PC-9 (cell line): ENCODE data around the gene SEL1L2. TPM values are rescaled to one million over a fixed set of nuclear protein-coding genes. Genes with fewer than 3 reads are reported as not detected.

ENCODE experiments used
- BruUV-seq: library from RNA; stranded (reverse); fragments of 400-500 nt; replicated peaks from 2 replicates; lab custom pipeline; 2021; lab: Mats Ljungman, UMichigan
- CTCF ChIA-PET: fragments of 300-600 bp; sonication (Branson Sonifier 250); formaldehyde crosslinking; loops from one replicate; lab custom pipeline; 2022; ENCODE audit warnings: antibody characterized with exemption; lab: Charles Lee
- POLR2A ChIA-PET: fragments of 300-600 bp; sonication (Branson Sonifier 250); formaldehyde crosslinking; loops from one replicate; lab custom pipeline; 2022; ENCODE audit warnings: antibody characterized with exemption; ENCODE audit not compliant: unreplicated experiment; lab: Charles Lee
- DNase-seq, 2 experiments: peaks; one replicate each; pipeline versions ENCODE4 v3.0.0 to v3.0.0-alpha.2; 2015 to 2022; ENCODE audit warnings: mixed read lengths in 1 of 2
- H2AFZ ChIP-seq: fragments of 200-600 bp; sonication (generic); 2 replicates; pipeline ENCODE4 v1.8.1; 2017; ENCODE audit warnings: antibody characterized with exemption
- H3F3A ChIP-seq: fragments of 200-600 bp; sonication (generic); 2 replicates; pipeline ENCODE4 v1.8.1; 2017; ENCODE audit warnings: antibody characterized with exemption, mild to moderate bottlenecking, low read depth; ENCODE audit not compliant: insufficient read depth
- H3K27ac ChIP-seq: fragments of 200-600 bp; sonication (generic); 2 replicates; pipeline ENCODE4 v1.6.1; 2016; ENCODE audit warnings: mixed run types
- H3K27me3 ChIP-seq: fragments of 200-600 bp; sonication (generic); 2 replicates; pipeline ENCODE4 v1.6.1; 2016; ENCODE audit warnings: low read depth, mixed run types; ENCODE audit not compliant: insufficient read depth
- H3K36me3 ChIP-seq: fragments of 200-600 bp; sonication (generic); 2 replicates; pipeline ENCODE4 v1.6.1; 2016; ENCODE audit warnings: low read depth, mixed run types
- H3K4me1 ChIP-seq: fragments of 200-600 bp; sonication (generic); replicated peaks from 2 replicates; pipeline ENCODE4 v1.6.1; 2016; ENCODE audit warnings: mixed run types; ENCODE audit not compliant: insufficient read depth
- H3K4me2 ChIP-seq: fragments of 200-600 bp; sonication (generic); 2 replicates; pipeline ENCODE4 v1.6.1; 2017; ENCODE audit warnings: mixed run types
- H3K4me3 ChIP-seq: fragments of 200-600 bp; sonication (generic); 2 replicates; pipeline ENCODE4 v1.6.1; 2016; ENCODE audit warnings: mixed run types
- H3K79me2 ChIP-seq: fragments of 200-600 bp; sonication (generic); 2 replicates; pipeline ENCODE4 v1.6.1; 2017; ENCODE audit warnings: low read depth, mixed run types
- H3K9me2 ChIP-seq: fragments of 200-600 bp; sonication (generic); 2 replicates; pipeline ENCODE4 v1.8.1; 2017; ENCODE audit warnings: mild to moderate bottlenecking; ENCODE audit not compliant: insufficient read depth
- H3K9me3 ChIP-seq: fragments of 200-600 bp; sonication (generic); 2 replicates; pipeline ENCODE4 v1.8.1; 2016; ENCODE audit warnings: low read depth; ENCODE audit not compliant: insufficient read depth
- H4K20me1 ChIP-seq: fragments of 200-600 bp; sonication (generic); 2 replicates; pipeline ENCODE4 v1.8.1; 2017; ENCODE audit not compliant: insufficient read depth
- EZH2 ChIP-seq: fragments of 200-600 bp; sonication (generic); IDR thresholded peaks from 2 replicates; pipeline ENCODE4 v1.8.0; 2017; ENCODE audit warnings: antibody characterized with exemption, low read depth
- intact Hi-C: fragments of 100-400 bp; cut with micrococcal nuclease; formaldehyde crosslinking; loops from one replicate; pipeline ENCODE4 v1.10.0; 2022; ENCODE audit not compliant: unreplicated experiment
- total RNA-seq: library from RNA; stranded (reverse); gene quantifications from 2 replicates; pipeline ENCODE4 v1.2.3, GENCODE V29; 2021
- TF ChIP-seq, protein P1 (sequence below): fragments of 200-600 bp; sonication (generic); conservative IDR thresholded peaks from 2 replicates; pipeline ENCODE4 v1.6.1; 2017; ENCODE audit warnings: mixed run types, antibody characterized with exemption, mild to moderate bottlenecking, moderate library complexity

Gene SEL1L2
- total RNA-seq, 1 experiment from 2014 or later: not detected

GRCh38 chr20:13984211-13984610 is 6.2 kb downstream of the SEL1L2 start:
- no peaks in the 10 kb centered on the region for H4K20me1 ChIP-seq
- ChIA-PET CTCF (no interaction called here), POLR2A (no interaction called here)
- H3K4me1 ChIP-seq: peaks cover 8% of the 10 kb centered on the region; the same call in 1 of the 2 replicates
- H3K27me3 ChIP-seq: no peaks in the 10 kb centered on the region
- no peak overlapping the region for H3K4me3 ChIP-seq
- H3K9me3 ChIP-seq: peaks cover 4% of the 10 kb centered on the region
- H3K9me2 ChIP-seq: no peaks in the 10 kb centered on the region
- DNase-seq: peak; percentile 25 to 73
- no peak overlapping the region for H3K4me2 ChIP-seq
- H2AFZ ChIP-seq: no peak overlapping the region
- H3F3A ChIP-seq: peaks cover 6% of the 10 kb centered on the region; the same call in 1 of the 2 replicates
- H3K27ac ChIP-seq: peak overlapping the region; percentile 71
- no peaks in the 10 kb centered on the region for H3K36me3 ChIP-seq
- intact Hi-C loops: no loop called here
- no TSS peak for BruUV-seq
- TF ChIP-seq, protein P1, sequence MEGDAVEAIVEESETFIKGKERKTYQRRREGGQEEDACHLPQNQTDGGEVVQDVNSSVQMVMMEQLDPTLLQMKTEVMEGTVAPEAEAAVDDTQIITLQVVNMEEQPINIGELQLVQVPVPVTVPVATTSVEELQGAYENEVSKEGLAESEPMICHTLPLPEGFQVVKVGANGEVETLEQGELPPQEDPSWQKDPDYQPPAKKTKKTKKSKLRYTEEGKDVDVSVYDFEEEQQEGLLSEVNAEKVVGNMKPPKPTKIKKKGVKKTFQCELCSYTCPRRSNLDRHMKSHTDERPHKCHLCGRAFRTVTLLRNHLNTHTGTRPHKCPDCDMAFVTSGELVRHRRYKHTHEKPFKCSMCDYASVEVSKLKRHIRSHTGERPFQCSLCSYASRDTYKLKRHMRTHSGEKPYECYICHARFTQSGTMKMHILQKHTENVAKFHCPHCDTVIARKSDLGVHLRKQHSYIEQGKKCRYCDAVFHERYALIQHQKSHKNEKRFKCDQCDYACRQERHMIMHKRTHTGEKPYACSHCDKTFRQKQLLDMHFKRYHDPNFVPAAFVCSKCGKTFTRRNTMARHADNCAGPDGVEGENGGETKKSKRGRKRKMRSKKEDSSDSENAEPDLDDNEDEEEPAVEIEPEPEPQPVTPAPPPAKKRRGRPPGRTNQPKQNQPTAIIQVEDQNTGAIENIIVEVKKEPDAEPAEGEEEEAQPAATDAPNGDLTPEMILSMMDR: no peak
- no peak for TF ChIP-seq EZH2
- no peaks in the 10 kb centered on the region for H3K79me2 ChIP-seq

DNA sequence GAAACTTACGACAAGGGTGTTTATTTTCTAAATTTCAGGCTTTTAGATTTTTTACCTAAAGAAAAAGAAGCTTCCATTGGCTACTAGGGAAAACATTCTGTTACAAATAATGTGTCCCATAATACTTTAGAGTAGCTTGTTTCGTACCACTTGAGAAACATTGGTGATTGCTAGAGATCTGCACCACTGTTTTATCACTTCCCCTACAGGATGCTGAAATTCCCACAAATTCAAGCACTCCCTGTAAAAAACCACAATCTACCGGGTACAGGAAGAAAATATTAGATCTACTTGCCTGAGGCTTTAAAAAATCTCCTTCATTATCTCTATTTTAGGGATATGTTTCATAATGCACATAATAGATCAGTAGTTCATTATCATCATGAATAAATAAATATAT is 29.9 kb downstream of the SEL1L2 start:
- no peak for DNase-seq
- Histone ChIP-seq H3K4me2 (no peak overlapping the region), H3K27ac (no peak overlapping the region), H3K4me1 (no peaks in the 10 kb centered on the region), H3F3A (no peaks in the 10 kb centered on the region), H2AFZ (no peak overlapping the region), H4K20me1 (no peaks in the 10 kb centered on the region), H3K36me3 (no peaks in the 10 kb centered on the region), H3K9me3 (no peaks in the 10 kb centered on the region), H3K79me2 (no peaks in the 10 kb centered on the region), H3K9me2 (no peaks in the 10 kb centered on the region), H3K27me3 (no peaks in the 10 kb centered on the region), H3K4me3 (no peak overlapping the region)
- ChIA-PET POLR2A (interaction anchor here (0.5 kb wide), 1 partner anchor 90 kb away, joined by 5 read pairs; no protein-coding TSS in a partner anchor), CTCF (no interaction called here)
- no peak for TF ChIP-seq EZH2
- TF ChIP-seq, protein P1: no peak
- intact Hi-C loops: no loop called here
- no TSS peak for BruUV-seq

DNA sequence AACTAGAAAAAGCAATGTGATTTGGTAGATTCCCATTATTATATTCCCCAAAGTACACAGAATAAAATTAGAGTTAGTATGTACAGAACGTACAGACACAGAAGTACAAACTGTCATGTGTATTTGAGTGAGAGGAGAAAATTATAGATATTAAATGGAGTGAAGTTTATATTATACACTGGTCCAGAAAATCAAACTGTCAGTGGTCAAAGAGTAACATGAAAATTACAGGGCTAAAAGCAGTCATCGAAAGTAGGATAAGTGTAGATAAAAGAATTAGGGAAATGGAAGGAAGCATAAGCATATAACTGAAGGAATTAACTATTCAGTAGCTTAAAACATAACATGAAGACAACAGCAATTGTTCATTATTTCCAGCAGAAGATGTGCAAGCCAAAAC is 30.3 kb downstream of the SEL1L2 start:
- no TSS peak for BruUV-seq
- H4K20me1 ChIP-seq: no peaks in the 10 kb centered on the region

More for the DNA sequence above, 30.3 kb downstream of the SEL1L2 start:
- no peak overlapping the region for H3K27ac ChIP-seq
- POLR2A ChIA-PET: interaction anchor here (0.5 kb wide), 1 partner anchor 90 kb away, joined by 5 read pairs; no protein-coding TSS in a partner anchor
- no peaks in the 10 kb centered on the region for H3K9me3 ChIP-seq
- no peak overlapping the region for H3K4me2 ChIP-seq
- H3K36me3 ChIP-seq: no peaks in the 10 kb centered on the region
- no peak overlapping the region for H2AFZ ChIP-seq
- no peak for TF ChIP-seq EZH2
- TF ChIP-seq, protein P1: no peak
- H3K4me3 ChIP-seq: no peak overlapping the region
- H3K79me2 ChIP-seq: no peaks in the 10 kb centered on the region
- no peak for DNase-seq
- intact Hi-C loops: no loop called here
- H3F3A ChIP-seq: no peaks in the 10 kb centered on the region
- H3K27me3 ChIP-seq: no peaks in the 10 kb centered on the region
- no peaks in the 10 kb centered on the region for H3K9me2 ChIP-seq
- CTCF ChIA-PET: no interaction called here
- H3K4me1 ChIP-seq: no peaks in the 10 kb centered on the region
